ENCODE measurements around the gene ZIC2.

ZIC2 gene

DNA sequence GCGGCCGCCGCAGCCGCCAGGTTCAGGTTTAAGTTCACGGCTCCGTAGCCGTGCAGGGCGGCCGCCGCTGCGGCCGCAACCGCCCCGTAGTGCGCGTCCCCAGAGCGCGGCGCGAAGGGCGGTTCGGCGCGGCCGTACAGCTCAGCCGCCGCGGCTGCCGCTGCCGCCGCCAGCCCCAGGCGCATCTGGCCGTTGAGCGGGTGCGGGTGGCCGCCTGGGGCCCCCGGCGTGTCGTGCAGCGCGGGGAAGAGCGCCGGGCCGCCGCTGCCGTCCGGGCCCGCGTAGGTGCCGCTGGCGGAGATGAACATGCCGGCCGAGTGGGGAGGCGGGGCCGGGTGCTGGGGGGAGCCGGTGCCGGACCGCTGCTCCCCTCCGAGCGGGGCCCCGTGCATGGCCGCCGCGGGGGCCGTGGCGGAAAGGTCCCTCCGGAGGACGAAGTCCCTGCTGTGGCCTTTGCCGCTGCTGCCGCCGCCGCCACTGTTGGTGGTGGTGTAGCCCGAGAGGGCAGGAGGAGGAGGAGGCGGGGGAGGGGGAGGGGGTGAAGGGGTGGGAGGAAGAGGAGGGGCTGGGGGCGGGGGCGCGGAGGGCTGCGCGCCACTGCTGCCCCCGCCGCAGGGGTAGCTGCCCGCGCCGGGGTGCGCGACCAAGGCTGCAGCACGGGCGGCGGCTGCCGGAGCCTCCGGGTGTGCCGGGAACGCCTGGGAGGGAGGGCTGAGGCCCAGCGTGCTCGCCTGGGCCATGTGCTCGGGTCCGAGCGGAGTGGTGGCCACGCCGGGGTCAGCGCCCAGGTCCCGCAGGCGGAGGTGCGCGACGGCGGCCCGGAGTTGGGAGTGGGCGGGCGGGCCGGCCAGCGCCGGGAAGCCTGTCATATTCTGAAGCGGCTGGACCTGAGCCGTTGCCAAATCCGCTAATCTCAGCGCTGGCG lies 10.7 kb upstream of the ZIC2 start:
- no peak for DNase-seq (ENCODE audit: extremely low read depth, low read depth)
- no peak overlapping the region for H3K4me3 ChIP-seq (replicated peaks; ENCODE audit: low read depth, low read length)
- TF ChIP-seq, protein P1, sequence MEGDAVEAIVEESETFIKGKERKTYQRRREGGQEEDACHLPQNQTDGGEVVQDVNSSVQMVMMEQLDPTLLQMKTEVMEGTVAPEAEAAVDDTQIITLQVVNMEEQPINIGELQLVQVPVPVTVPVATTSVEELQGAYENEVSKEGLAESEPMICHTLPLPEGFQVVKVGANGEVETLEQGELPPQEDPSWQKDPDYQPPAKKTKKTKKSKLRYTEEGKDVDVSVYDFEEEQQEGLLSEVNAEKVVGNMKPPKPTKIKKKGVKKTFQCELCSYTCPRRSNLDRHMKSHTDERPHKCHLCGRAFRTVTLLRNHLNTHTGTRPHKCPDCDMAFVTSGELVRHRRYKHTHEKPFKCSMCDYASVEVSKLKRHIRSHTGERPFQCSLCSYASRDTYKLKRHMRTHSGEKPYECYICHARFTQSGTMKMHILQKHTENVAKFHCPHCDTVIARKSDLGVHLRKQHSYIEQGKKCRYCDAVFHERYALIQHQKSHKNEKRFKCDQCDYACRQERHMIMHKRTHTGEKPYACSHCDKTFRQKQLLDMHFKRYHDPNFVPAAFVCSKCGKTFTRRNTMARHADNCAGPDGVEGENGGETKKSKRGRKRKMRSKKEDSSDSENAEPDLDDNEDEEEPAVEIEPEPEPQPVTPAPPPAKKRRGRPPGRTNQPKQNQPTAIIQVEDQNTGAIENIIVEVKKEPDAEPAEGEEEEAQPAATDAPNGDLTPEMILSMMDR (IDR thresholded peaks at IDR 0.05; ENCODE audit: low read depth, low read length, missing control alignments) = no peak

DNA sequence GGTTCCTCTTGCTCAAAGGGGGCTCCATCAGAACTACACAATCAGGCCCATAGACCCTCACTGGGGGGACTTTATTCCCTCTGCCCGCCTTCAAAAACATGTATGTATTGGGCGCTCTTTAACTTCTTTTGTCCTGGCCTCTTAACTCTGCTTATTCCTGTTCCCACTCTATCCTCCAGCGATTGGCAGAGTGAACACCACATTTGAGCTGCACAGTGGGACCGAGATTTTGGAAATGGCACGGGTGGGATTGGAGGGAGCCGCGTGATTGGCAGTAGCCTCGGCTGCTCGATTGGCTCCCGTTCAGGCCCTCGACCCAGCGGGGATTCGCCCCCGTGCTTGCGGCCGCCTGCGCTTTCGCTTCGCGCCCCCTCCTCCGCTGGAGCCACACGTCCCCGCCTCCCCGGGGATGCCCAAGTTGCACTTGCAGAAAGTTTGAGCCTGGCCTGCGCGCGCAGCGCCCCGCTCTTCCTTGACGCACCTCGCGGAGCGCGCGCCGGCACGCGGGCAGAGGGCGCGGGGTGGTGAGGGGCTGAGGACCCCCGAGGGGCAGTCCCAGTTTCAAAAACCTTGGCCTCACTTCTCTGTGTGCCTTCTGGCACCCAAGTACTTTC lies 9.9 kb upstream of the ZIC2 start, which contains the start of gene ZIC5:
ZIC5 (minus strand) TSS at position 192 of the 614 bp plus-strand sequence; CDS start at position 28, 164 bp downstream.
- DNase-seq (ENCODE audit: extremely low read depth, low read depth) = no peak
- no peak within 1 kb of the TSS for H3K4me3 ChIP-seq (replicated peaks; ENCODE audit: low read depth, low read length)
- TF ChIP-seq, protein P1 (IDR thresholded peaks at IDR 0.05; ENCODE audit: low read depth, low read length, missing control alignments) = no peak

DNA sequence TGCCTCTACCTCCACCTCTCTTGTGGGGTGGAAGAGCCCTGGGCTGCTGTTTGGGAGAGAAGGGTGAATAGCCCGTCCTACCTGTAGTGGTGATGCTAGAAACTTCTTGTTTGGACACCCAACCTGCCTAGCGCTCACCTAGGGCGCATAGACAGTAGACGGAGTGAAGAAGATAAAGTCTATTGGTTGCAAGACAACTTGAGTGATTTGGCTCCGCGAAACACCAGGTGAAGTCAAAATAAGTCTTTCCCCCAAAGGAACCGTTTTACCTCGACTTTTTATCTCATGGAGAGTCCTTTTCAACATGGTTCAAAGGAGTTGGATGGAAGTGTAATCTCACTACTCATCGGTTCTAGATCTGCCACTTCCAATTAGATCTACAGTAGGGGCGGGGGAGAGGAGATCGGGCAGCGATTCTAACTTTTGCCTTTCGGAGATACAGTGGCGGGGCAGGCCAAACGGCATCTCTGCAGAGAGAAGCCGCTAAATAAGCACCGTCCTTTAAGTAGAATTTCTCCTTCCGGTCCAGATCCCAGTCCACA lies 9.3 kb upstream of the ZIC2 start:
- no peak for DNase-seq (ENCODE audit: extremely low read depth, low read depth)
- TF ChIP-seq, protein P1 (IDR thresholded peaks at IDR 0.05; ENCODE audit: low read depth, low read length, missing control alignments) = no peak
- no peak overlapping the region for H3K4me3 ChIP-seq (replicated peaks; ENCODE audit: low read depth, low read length)

DNA sequence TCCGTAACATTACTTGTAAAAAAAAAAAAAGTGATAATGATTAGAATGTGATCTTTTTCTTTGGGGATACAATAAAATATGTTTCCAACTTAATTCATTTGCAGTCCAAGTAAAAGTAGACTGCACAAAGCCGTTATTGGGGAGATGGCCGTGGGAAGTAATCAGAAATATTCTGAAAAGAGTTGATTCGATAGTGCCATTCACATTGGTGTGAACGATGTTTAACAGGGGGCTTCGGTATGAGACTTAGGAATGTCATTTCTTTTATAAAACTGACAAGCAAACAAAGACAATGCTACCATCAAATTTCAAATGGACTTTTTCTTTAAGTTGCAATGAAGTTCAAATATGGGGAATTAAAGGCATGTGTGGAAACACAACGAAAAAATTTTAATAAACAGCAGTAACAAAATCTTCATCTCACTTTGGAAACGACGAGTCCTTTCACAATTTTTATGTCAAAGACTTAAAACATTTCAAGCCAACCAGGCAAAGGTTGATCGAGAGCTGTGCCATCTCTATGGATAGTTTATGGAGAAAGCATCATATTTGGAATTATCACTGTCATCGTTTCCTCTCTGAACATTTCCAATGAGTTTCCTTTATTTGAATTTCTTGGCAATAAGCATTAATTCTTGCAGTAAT lies 8.3 kb upstream of the ZIC2 start:
- TF ChIP-seq, protein P1 (IDR thresholded peaks at IDR 0.05; ENCODE audit: low read depth, low read length, missing control alignments) = no peak
- DNase-seq (ENCODE audit: extremely low read depth, low read depth) = no peak
- H3K4me3 ChIP-seq (replicated peaks; ENCODE audit: low read depth, low read length) = no peak overlapping the region

DNA sequence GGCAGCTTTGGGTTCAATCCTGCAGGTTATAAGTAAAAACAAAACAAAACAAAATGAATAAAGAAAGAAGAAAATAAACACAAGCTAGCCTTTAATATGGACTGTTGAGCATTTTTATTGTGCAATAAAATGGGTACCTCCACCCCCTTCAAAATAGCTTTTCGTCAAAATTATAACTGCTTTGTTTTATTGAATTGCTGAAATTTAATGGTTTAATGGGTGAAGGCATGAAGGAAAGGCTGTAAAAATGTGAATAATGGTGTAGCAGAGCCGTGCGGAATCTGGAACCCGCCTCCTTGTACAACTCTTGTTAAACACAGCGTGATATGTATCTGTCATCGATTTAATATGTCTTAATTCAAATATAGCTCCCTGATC lies 7.8 kb upstream of the ZIC2 start:
- TF ChIP-seq, protein P1 (IDR thresholded peaks at IDR 0.05; ENCODE audit: low read depth, low read length, missing control alignments) = no peak
- DNase-seq (ENCODE audit: extremely low read depth, low read depth) = no peak

DNA sequence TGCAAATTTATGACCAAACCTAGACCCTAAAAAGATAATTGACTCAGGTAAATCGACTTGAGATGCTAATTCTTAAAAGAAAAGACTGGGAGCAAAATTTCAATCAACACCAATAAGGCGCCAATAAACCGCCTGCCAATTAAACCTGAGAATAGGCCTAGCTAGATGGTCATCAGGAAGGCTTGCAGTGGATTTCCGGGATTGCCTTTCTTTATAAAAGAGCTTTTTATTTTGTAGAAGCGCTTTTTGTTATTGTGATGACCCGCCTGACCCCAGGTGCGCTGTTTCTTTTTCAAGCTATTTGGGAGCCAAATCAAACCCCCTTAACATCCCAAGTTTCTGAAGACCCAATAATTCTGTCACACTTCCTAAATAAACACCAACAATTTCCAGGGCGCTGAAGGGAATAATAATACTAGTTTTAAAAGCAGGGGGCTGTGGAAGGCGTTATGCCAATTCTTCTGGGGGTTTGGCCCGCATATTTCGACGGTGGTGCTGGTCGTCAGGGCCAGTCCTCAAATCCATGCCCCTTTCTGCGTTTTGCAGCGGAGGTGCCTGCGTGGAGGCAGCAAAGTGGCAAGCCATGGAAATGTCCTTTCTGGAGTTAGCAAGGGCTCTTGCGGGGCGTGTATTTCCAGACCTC lies 7.2 kb upstream of the ZIC2 start:
- H3K4me3 ChIP-seq (replicated peaks; ENCODE audit: low read depth, low read length) = no peak overlapping the region
- DNase-seq (ENCODE audit: extremely low read depth, low read depth) = no peak
- TF ChIP-seq, protein P1 (IDR thresholded peaks at IDR 0.05; ENCODE audit: low read depth, low read length, missing control alignments) = no peak

More for the DNA sequence above, 7.8 kb upstream of the ZIC2 start:
- H3K4me3 ChIP-seq (replicated peaks; ENCODE audit: low read depth, low read length) = no peak overlapping the region
